GM23338 (cell line): Measurements from ENCODE around the gene FABP6. TPM values are rescaled to one million over a fixed set of nuclear protein-coding genes. Genes with fewer than 3 reads are reported as not detected.

Experiments used
- ATAC-seq: fragments of 200-7000 bp; cut with Tn5 transposase; 3 replicates; pipeline ENCODE4 v1.9.1; 2020
- DNase-seq: peaks from one replicate; pipeline ENCODE4 v3.0.0-alpha.2; 2015; ENCODE audit warnings: low spot score
- H2AFZ ChIP-seq: fragments of 200-600 bp; sonication (generic); 2 replicates; pipeline ENCODE4 v1.8.0; 2016; ENCODE audit warnings: antibody characterized with exemption, mild to moderate bottlenecking, moderate library complexity
- H3F3A ChIP-seq: fragments of 200-600 bp; sonication (generic); replicated peaks from 2 replicates; pipeline ENCODE4 v1.8.0; 2017; ENCODE audit warnings: antibody characterized with exemption, mixed run types, low read depth
- H3K27ac ChIP-seq: fragments of 200-600 bp; sonication (generic); 2 replicates; pipeline ENCODE4 v1.6.1; 2016; ENCODE audit warnings: low read depth
- H3K27me3 ChIP-seq: fragments of 200-600 bp; sonication (generic); 2 replicates; pipeline ENCODE4 v1.8.0; 2016; ENCODE audit warnings: mild to moderate bottlenecking, mixed run types, moderate library complexity; ENCODE audit not compliant: insufficient read depth
- H3K36me3 ChIP-seq: fragments of 200-600 bp; sonication (generic); 2 replicates; pipeline ENCODE4 v1.8.0; 2016; ENCODE audit warnings: mild to moderate bottlenecking; ENCODE audit not compliant: insufficient read depth
- H3K4me1 ChIP-seq: fragments of 200-600 bp; sonication (generic); 2 replicates; pipeline ENCODE4 v1.8.0; 2016; ENCODE audit warnings: mild to moderate bottlenecking, moderate library complexity; ENCODE audit not compliant: insufficient read depth
- H3K4me2 ChIP-seq: fragments of 200-600 bp; sonication (generic); 2 replicates; pipeline ENCODE4 v1.7.1; 2017; ENCODE audit warnings: mixed run types
- H3K4me3 ChIP-seq: fragments of 200-600 bp; sonication (generic); 2 replicates; pipeline ENCODE4 v1.6.1; 2016; ENCODE audit warnings: mixed run types
- H3K79me2 ChIP-seq: fragments of 200-600 bp; sonication (generic); replicated peaks from 2 replicates; pipeline ENCODE4 v1.8.0; 2017; ENCODE audit warnings: mild to moderate bottlenecking; ENCODE audit not compliant: insufficient read depth
- H3K9me2 ChIP-seq: fragments of 200-600 bp; sonication (generic); 2 replicates; pipeline ENCODE4 v1.8.0; 2017; ENCODE audit not compliant: insufficient read depth
- H4K20me1 ChIP-seq: fragments of 200-600 bp; sonication (generic); replicated peaks from 2 replicates; pipeline ENCODE4 v1.8.0; 2017; ENCODE audit warnings: mild to moderate bottlenecking; ENCODE audit not compliant: insufficient read depth
- H3K27ac Mint-ChIP-seq: 2 replicates; pipeline ENCODE4 v1.8.0; 2020; ENCODE audit warnings: inconsistent platforms, mild to moderate bottlenecking, moderate library complexity, mixed read lengths
- H3K27me3 Mint-ChIP-seq: 3 replicates; pipeline ENCODE4 v1.8.0; 2022; ENCODE audit warnings: low read depth, mild to moderate bottlenecking, moderate library complexity, mixed read lengths, inconsistent platforms; ENCODE audit not compliant: insufficient read depth, poor library complexity
- H3K36me3 Mint-ChIP-seq: 3 replicates; pipeline ENCODE4 v1.8.0; 2021; ENCODE audit warnings: low read depth, mild to moderate bottlenecking, inconsistent platforms, moderate library complexity, mixed read lengths
- H3K4me1 Mint-ChIP-seq: 3 replicates; pipeline ENCODE4 v1.8.0; 2020; ENCODE audit warnings: mild to moderate bottlenecking, inconsistent platforms, mixed read lengths
- H3K4me3 Mint-ChIP-seq: 3 replicates; pipeline ENCODE4 v1.8.0; 2021; ENCODE audit warnings: moderate library complexity, mild to moderate bottlenecking, inconsistent platforms, mixed read lengths
- H3K9me3 Mint-ChIP-seq: 3 replicates; pipeline ENCODE4 v1.8.0; 2020; ENCODE audit warnings: moderate library complexity, mild to moderate bottlenecking, inconsistent platforms, mixed read lengths
- CREB1 ChIP-seq: fragments of 250-450 bp; sonication (Bioruptor Pico); IDR thresholded peaks from 2 replicates; pipeline ENCODE4 v1.5.0; 2020; ENCODE audit warnings: low read depth, mild to moderate bottlenecking, moderate library complexity
- EZH2 ChIP-seq: fragments of 200-600 bp; sonication (generic); IDR thresholded peaks from one replicate; pipeline ENCODE4 v1.8.0; 2017; ENCODE audit warnings: antibody characterized with exemption, mild to moderate bottlenecking, low read depth; ENCODE audit not compliant: unreplicated experiment
- NANOG ChIP-seq: IDR thresholded peaks from 2 replicates; pipeline ENCODE4 v1.6.1; 2016; ENCODE audit warnings: antibody characterized with exemption, borderline replicate concordance
- STAT1 ChIP-seq: IDR thresholded peaks from one replicate; pipeline ENCODE4 v1.6.1; 2016; ENCODE audit warnings: antibody characterized with exemption; ENCODE audit not compliant: unreplicated experiment
- ZNF114 ChIP-seq: fragments of 250-450 bp; sonication (Bioruptor Pico); IDR thresholded peaks from 2 replicates; pipeline ENCODE4 v1.5.0; 2020; ENCODE audit warnings: mild to moderate bottlenecking, moderate library complexity
- ZNF331 ChIP-seq: fragments of 250-450 bp; sonication (Bioruptor Pico); IDR thresholded peaks from 2 replicates; pipeline ENCODE4 v1.5.0; 2020; ENCODE audit warnings: low read depth, mild to moderate bottlenecking, moderate library complexity
- polyA plus RNA-seq: library from polyadenylated mRNA; unstranded; fragments of >200 nt; fragmentation: Nextera tagmentation; extraction: Ambion mirVana; gene quantifications from 2 replicates; pipeline ENCODE4 v1.2.1, GENCODE V29; 2016
- total RNA-seq: library from RNA; depleted of rRNA; stranded (reverse); fragments of >200 nt; shearing (Covaris generic); gene quantifications from 2 replicates; pipeline ENCODE4 v1.2.3, GENCODE V29; 2014
- TF ChIP-seq, protein P1 (sequence below): fragments of 250-450 bp; sonication (Bioruptor Pico); IDR thresholded peaks from 2 replicates; pipeline ENCODE4 v1.5.0; 2020; ENCODE audit warnings: mild to moderate bottlenecking, moderate library complexity
- TF ChIP-seq, protein P2 (sequence below): IDR thresholded peaks from one replicate; pipeline ENCODE4 v1.6.1; 2018; ENCODE audit warnings: antibody characterized with exemption; ENCODE audit not compliant: unreplicated experiment

Gene FABP6
- total and polyA plus RNA-seq, 2 experiments from 2014 or later: 2.2 to 7.5 TPM

DNA sequence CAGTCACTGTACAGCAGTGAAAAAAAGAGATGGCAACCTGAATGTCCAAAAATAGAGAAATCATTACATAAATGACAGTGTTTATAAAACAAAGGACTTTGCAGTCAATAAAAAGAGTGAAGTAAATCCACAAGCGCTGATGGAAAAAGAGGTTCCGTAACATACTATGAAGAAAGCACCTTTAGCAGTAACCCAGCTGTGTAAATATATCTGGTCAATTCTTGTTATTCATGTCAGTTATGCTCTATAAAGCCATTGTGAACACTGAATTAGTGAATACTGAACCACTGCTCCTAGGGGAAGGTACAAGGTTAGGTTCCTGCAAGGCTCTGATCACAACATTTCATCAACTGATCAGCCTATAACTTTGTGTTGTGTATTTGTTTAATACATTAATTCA is 43.6 kb downstream of the FABP6 start:
- H3K4me1 ChIP-seq: peaks cover 24% of the 10 kb centered on the region
- TF ChIP-seq ZNF114 (CRISPR knock-in tag) (no peak), NANOG (no peak), ZNF331 (CRISPR knock-in tag) (no peak), CREB1 (no peak), EZH2 (no peak), STAT1 (no peak)
- TF ChIP-seq, protein P1, sequence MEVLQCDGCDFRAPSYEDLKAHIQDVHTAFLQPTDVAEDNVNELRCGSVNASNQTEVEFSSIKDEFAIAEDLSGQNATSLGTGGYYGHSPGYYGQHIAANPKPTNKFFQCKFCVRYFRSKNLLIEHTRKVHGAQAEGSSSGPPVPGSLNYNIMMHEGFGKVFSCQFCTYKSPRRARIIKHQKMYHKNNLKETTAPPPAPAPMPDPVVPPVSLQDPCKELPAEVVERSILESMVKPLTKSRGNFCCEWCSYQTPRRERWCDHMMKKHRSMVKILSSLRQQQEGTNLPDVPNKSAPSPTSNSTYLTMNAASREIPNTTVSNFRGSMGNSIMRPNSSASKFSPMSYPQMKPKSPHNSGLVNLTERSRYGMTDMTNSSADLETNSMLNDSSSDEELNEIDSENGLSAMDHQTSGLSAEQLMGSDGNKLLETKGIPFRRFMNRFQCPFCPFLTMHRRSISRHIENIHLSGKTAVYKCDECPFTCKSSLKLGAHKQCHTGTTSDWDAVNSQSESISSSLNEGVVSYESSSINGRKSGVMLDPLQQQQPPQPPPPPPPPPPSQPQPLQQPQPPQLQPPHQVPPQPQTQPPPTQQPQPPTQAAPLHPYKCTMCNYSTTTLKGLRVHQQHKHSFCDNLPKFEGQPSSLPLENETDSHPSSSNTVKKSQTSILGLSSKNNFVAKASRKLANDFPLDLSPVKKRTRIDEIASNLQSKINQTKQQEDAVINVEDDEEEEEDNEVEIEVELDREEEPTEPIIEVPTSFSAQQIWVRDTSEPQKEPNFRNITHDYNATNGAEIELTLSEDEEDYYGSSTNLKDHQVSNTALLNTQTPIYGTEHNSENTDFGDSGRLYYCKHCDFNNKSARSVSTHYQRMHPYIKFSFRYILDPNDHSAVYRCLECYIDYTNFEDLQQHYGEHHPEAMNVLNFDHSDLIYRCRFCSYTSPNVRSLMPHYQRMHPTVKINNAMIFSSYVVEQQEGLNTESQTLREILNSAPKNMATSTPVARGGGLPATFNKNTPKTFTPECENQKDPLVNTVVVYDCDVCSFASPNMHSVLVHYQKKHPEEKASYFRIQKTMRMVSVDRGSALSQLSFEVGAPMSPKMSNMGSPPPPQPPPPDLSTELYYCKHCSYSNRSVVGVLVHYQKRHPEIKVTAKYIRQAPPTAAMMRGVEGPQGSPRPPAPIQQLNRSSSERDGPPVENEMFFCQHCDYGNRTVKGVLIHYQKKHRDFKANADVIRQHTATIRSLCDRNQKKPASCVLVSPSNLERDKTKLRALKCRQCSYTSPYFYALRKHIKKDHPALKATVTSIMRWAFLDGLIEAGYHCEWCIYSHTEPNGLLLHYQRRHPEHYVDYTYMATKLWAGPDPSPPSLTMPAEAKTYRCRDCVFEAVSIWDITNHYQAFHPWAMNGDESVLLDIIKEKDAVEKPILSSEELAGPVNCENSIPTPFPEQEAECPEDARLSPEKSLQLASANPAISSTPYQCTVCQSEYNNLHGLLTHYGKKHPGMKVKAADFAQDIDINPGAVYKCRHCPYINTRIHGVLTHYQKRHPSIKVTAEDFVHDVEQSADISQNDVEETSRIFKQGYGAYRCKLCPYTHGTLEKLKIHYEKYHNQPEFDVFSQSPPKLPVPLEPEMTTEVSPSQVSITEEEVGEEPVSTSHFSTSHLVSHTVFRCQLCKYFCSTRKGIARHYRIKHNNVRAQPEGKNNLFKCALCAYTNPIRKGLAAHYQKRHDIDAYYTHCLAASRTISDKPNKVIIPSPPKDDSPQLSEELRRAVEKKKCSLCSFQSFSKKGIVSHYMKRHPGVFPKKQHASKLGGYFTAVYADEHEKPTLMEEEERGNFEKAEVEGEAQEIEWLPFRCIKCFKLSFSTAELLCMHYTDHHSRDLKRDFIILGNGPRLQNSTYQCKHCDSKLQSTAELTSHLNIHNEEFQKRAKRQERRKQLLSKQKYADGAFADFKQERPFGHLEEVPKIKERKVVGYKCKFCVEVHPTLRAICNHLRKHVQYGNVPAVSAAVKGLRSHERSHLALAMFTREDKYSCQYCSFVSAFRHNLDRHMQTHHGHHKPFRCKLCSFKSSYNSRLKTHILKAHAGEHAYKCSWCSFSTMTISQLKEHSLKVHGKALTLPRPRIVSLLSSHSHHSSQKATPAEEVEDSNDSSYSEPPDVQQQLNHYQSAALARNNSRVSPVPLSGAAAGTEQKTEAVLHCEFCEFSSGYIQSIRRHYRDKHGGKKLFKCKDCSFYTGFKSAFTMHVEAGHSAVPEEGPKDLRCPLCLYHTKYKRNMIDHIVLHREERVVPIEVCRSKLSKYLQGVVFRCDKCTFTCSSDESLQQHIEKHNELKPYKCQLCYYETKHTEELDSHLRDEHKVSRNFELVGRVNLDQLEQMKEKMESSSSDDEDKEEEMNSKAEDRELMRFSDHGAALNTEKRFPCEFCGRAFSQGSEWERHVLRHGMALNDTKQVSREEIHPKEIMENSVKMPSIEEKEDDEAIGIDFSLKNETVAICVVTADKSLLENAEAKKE: no peak
- TF ChIP-seq, protein P2, sequence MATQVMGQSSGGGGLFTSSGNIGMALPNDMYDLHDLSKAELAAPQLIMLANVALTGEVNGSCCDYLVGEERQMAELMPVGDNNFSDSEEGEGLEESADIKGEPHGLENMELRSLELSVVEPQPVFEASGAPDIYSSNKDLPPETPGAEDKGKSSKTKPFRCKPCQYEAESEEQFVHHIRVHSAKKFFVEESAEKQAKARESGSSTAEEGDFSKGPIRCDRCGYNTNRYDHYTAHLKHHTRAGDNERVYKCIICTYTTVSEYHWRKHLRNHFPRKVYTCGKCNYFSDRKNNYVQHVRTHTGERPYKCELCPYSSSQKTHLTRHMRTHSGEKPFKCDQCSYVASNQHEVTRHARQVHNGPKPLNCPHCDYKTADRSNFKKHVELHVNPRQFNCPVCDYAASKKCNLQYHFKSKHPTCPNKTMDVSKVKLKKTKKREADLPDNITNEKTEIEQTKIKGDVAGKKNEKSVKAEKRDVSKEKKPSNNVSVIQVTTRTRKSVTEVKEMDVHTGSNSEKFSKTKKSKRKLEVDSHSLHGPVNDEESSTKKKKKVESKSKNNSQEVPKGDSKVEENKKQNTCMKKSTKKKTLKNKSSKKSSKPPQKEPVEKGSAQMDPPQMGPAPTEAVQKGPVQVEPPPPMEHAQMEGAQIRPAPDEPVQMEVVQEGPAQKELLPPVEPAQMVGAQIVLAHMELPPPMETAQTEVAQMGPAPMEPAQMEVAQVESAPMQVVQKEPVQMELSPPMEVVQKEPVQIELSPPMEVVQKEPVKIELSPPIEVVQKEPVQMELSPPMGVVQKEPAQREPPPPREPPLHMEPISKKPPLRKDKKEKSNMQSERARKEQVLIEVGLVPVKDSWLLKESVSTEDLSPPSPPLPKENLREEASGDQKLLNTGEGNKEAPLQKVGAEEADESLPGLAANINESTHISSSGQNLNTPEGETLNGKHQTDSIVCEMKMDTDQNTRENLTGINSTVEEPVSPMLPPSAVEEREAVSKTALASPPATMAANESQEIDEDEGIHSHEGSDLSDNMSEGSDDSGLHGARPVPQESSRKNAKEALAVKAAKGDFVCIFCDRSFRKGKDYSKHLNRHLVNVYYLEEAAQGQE: no peak
- Mint-ChIP-seq H3K4me1 (peaks cover 36% of the 10 kb centered on the region), H3K36me3 (peaks cover 40% of the 10 kb centered on the region), H3K4me3 (no peak overlapping the region), H3K27ac (no peak overlapping the region; the same call in 1 of the 2 replicates), H3K27me3 (no peaks in the 10 kb centered on the region), H3K9me3 (no peaks in the 10 kb centered on the region)
- no peaks in the 10 kb centered on the region for H3K27me3 ChIP-seq
- no peak overlapping the region for H2AFZ ChIP-seq
- no peak for DNase-seq
- H3K79me2 ChIP-seq: peaks cover 4% of the 10 kb centered on the region; the same call in 1 of the 2 replicates
- 0 out of 2 replicates have a peak overlapping the region, but pooled peaks have one; percentile 0 for H3K27ac ChIP-seq
- H3K9me2 ChIP-seq: no peaks in the 10 kb centered on the region
- H4K20me1 ChIP-seq: no peaks in the 10 kb centered on the region
- H3K4me3 ChIP-seq: no peak overlapping the region
- no peak for ATAC-seq
- peaks cover 5% of the 10 kb centered on the region; the same call in 1 of the 2 replicates for H3F3A ChIP-seq
- H3K4me2 ChIP-seq: no peak overlapping the region
- H3K36me3 ChIP-seq: peaks cover 13% of the 10 kb centered on the region; the same call in 1 of the 2 replicates
